SK-N-SH (cell line): ENCODE measurements around the gene DPYSL4. TPM values are rescaled to one million over a fixed set of nuclear protein-coding genes. Genes with fewer than 3 reads are reported as not detected.

Experiments
- CTCF ChIA-PET: fragments of 300-600, 350-600 bp; formaldehyde crosslinking; extraction: SDS; loops from one replicate; lab custom pipeline; 2021; lab: Yijun Ruan, JAX
- POLR2A ChIA-PET: fragments of 350-600 bp; sonication (Branson Sonifier 250); formaldehyde crosslinking; extraction: SDS; loops from one replicate; lab custom pipeline; 2020; ENCODE audit warnings: antibody characterized with exemption, inconsistent platforms; lab: Yijun Ruan, JAX
- DNase-seq: peaks from one replicate; pipeline ENCODE4 v3.0.0; 2012
- H2AFZ ChIP-seq: fragments of 200-600 bp; sonication (generic); 2 replicates; pipeline ENCODE4 v1.8.1; 2016; ENCODE audit warnings: antibody characterized with exemption, mild to moderate bottlenecking, low read depth
- H3F3A ChIP-seq: fragments of 200-600 bp; sonication (generic); replicated peaks from 2 replicates; pipeline ENCODE3; 2016; ENCODE audit warnings: antibody characterized with exemption, mild to moderate bottlenecking; ENCODE audit not compliant: insufficient read depth
- H3K27ac ChIP-seq, 2 experiments: fragments of 200-500 bp in 1 of 2; fragments of 200-600 bp in 1 of 2; sonication (Bioruptor generic) in 1 of 2; sonication (generic), shearing (Covaris generic) in 1 of 2; 2 replicates each; pipeline versions ENCODE4 v1.5.1 to v1.6.1; 2014 to 2016; ENCODE audit warnings: low read depth in 2 of 2, inconsistent platforms in 1 of 2, low read length in 1 of 2, mild to moderate bottlenecking in 1 of 2, mixed read lengths in 1 of 2
- H3K27me3 ChIP-seq: fragments of 200-600 bp; sonication (generic), shearing (Covaris generic); 2 replicates; pipeline ENCODE4 v1.6.1; 2016; ENCODE audit warnings: mixed run types; ENCODE audit not compliant: insufficient read depth
- H3K36me3 ChIP-seq, 2 experiments: fragments of 200-500 bp in 1 of 2; fragments of 200-600 bp in 1 of 2; sonication (Bioruptor generic) in 1 of 2; sonication (generic) in 1 of 2; replicated peaks in 1 of 2; 2 replicates each; pipeline versions ENCODE3 to v1.5.1; 2014 to 2016; ENCODE audit warnings: low read length in 1 of 2, mild to moderate bottlenecking in 1 of 2; ENCODE audit not compliant: insufficient read depth in 2 of 2, control insufficient read depth in 1 of 2
- H3K4me1 ChIP-seq, 2 experiments: fragments of 200-500 bp in 1 of 2; fragments of 200-600 bp in 1 of 2; sonication (Bioruptor generic) in 1 of 2; sonication (generic), shearing (Covaris generic) in 1 of 2; 2 replicates each; pipeline versions ENCODE4 v1.5.1 to v1.6.1; 2014 to 2016; ENCODE audit warnings: low read depth in 1 of 2, low read length in 1 of 2, mixed run types in 1 of 2; ENCODE audit not compliant: insufficient read depth in 2 of 2, control insufficient read depth in 1 of 2
- H3K4me2 ChIP-seq: fragments of 200-600 bp; sonication (generic), shearing (Covaris generic); 2 replicates; pipeline ENCODE4 v1.6.1; 2017; ENCODE audit warnings: mixed run types
- H3K4me3 ChIP-seq, 2 experiments: fragments of 200-500 bp in 1 of 2; fragments of 200-600 bp in 1 of 2; sonication (Bioruptor generic) in 1 of 2; sonication (generic), shearing (Covaris generic) in 1 of 2; 2 replicates each; pipeline versions ENCODE4 v1.5.1 to v1.8.1; 2014 to 2016; ENCODE audit warnings: low read depth in 2 of 2, inconsistent platforms in 1 of 2, low read length in 1 of 2, mild to moderate bottlenecking in 1 of 2, mixed read lengths in 1 of 2, moderate library complexity in 1 of 2
- H3K79me2 ChIP-seq: fragments of 200-600 bp; sonication (generic); 2 replicates; pipeline ENCODE4 v1.8.1; 2017; ENCODE audit warnings: mild to moderate bottlenecking; ENCODE audit not compliant: insufficient read depth
- H3K9ac ChIP-seq: fragments of 200-600 bp; sonication (generic); 2 replicates; pipeline ENCODE4 v1.6.1; 2017; ENCODE audit warnings: mixed run types
- H3K9me2 ChIP-seq: fragments of 200-600 bp; sonication (generic); 2 replicates; pipeline ENCODE4 v1.6.1; 2017; ENCODE audit warnings: mixed run types
- H3K9me3 ChIP-seq: fragments of 200-600 bp; sonication (generic); 2 replicates; pipeline ENCODE4 v1.6.1; 2017; ENCODE audit warnings: mixed run types, mild to moderate bottlenecking, moderate library complexity
- H4K20me1 ChIP-seq: fragments of 200-600 bp; sonication (generic); 2 replicates; pipeline ENCODE4 v1.6.1; 2017; ENCODE audit warnings: mild to moderate bottlenecking, mixed run types; ENCODE audit not compliant: insufficient read depth
- FOSL2 ChIP-seq: IDR thresholded peaks from 2 replicates; pipeline ENCODE4 v1.4.0; 2012; ENCODE audit warnings: low read depth, mild to moderate bottlenecking, moderate library complexity, borderline replicate concordance
- FOXJ3 ChIP-seq: sonication (generic); formaldehyde crosslinking; IDR thresholded peaks from 2 replicates; pipeline ENCODE4 v1.5.1; 2020; ENCODE audit warnings: mild to moderate bottlenecking, missing genetic modification reagents
- FOXM1 ChIP-seq: IDR thresholded peaks from 2 replicates; pipeline ENCODE4 v1.4.0; 2012; ENCODE audit warnings: low read depth, mild to moderate bottlenecking
- MXI1 ChIP-seq: IDR thresholded peaks from 2 replicates; pipeline ENCODE4 v1.6.1; 2012; ENCODE audit warnings: mild to moderate bottlenecking, low read depth, low read length, improper control_type of control experiment
- NFIC ChIP-seq: IDR thresholded peaks from 2 replicates; pipeline ENCODE4 v1.4.0; 2012; ENCODE audit warnings: borderline replicate concordance
- NRF1 ChIP-seq: IDR thresholded peaks from 2 replicates; pipeline ENCODE4 v1.6.1; 2012; ENCODE audit warnings: low read depth, mild to moderate bottlenecking, low read length
- RAD21 ChIP-seq: IDR thresholded peaks from 2 replicates; pipeline ENCODE4 v1.6.1; 2012; ENCODE audit warnings: mild to moderate bottlenecking, low read length
- SIN3A ChIP-seq: IDR thresholded peaks from 2 replicates; pipeline ENCODE4 v1.6.1; 2012; ENCODE audit warnings: low read depth, mild to moderate bottlenecking, low read length, moderate library complexity, borderline replicate concordance
- TCF12 ChIP-seq: IDR thresholded peaks from 2 replicates; pipeline ENCODE4 v1.4.0; 2012
- TEAD4 ChIP-seq: IDR thresholded peaks from 2 replicates; pipeline ENCODE4 v1.4.0; 2012; ENCODE audit warnings: mild to moderate bottlenecking, borderline replicate concordance; ENCODE audit not compliant: insufficient read depth
- USF1 ChIP-seq: IDR thresholded peaks from 2 replicates; pipeline ENCODE4 v1.4.0; 2012; ENCODE audit warnings: low read depth, borderline replicate concordance
- USF2 ChIP-seq: fragments of 150-350 bp; IDR thresholded peaks from 2 replicates; pipeline ENCODE4 v1.6.1; 2017; ENCODE audit warnings: antibody characterized with exemption, low read length, low read depth, borderline replicate concordance
- YY1 ChIP-seq: IDR thresholded peaks from 2 replicates; pipeline ENCODE4 v1.4.0; 2012; ENCODE audit warnings: low read depth, mild to moderate bottlenecking
- WGBS: methylation state at CpG from one replicate; pipeline ENCODE4 v1.1.6; 2017; ENCODE audit warnings: low lambda C conversion rate; 5-methylcytosine and 5-hydroxymethylcytosine counted together
- polyA plus RNA-seq, 3 experiments: library from polyadenylated mRNA; depleted of rRNA; stranded (reverse); fragments of >200 nt; gene quantifications; 2 replicates each; pipeline ENCODE4 v1.2.3, GENCODE V29; 2012
- TF ChIP-seq, protein P1 (sequence below): IDR thresholded peaks from 2 replicates; pipeline ENCODE4 v1.6.1; 2012; ENCODE audit warnings: mild to moderate bottlenecking, low read depth, low read length, moderate library complexity
- TF ChIP-seq, protein P2 (sequence below): IDR thresholded peaks from 2 replicates; pipeline ENCODE4 v1.4.0; 2012; ENCODE audit warnings: low read depth, borderline replicate concordance
- TF ChIP-seq, protein P3 (sequence below): fragments of 150-350 bp; IDR thresholded peaks from 2 replicates; pipeline ENCODE4 v1.6.1; 2016; ENCODE audit warnings: mild to moderate bottlenecking, low read depth, low read length
- TF ChIP-seq, protein P4 (sequence below): IDR thresholded peaks from 2 replicates; pipeline ENCODE4 v1.4.0; 2012; ENCODE audit warnings: low read depth

Gene DPYSL4
- polyA plus RNA-seq, 1 of the 3 experiments (the other 2 are of a cell fraction), result 21.8 TPM

DNA sequence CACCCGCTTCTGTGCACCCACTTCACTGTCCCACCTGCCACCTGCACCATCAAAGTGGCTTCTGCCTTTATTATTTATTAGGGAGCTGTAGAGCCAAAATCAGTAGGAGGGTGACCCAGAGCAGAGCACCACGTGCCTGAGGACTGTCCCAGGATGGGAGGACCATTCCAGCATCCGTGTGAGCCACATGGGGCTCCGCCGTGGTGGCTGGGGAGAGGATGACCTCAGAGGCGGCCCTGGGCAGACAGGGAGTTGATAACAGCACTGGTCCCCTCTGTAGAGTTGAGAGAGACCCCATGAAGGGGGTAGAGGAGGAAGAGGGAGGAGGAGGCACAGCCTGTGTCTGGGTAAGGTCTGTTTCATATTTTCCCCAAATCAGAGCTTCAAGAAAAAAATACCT lies 8.7 kb upstream of the DPYSL4 start:
- 73% methylated on average over 4 of the region's 6 CpGs for WGBS

More for the DNA sequence above, 8.7 kb upstream of the DPYSL4 start:
- H3K9ac ChIP-seq, result no peak overlapping the region
- ChIA-PET POLR2A (no interaction called here), CTCF (interaction anchor here (1.1 kb wide), 1 partner anchor 36 kb away, joined by 5 read pairs; no protein-coding TSS in a partner anchor)
- no peak overlapping the region for H3K4me3 ChIP-seq
- H3K27me3 ChIP-seq, result no peaks in the 10 kb centered on the region
- no peaks in the 10 kb centered on the region for H3K9me3 ChIP-seq
- DNase-seq, result no peak
- no peaks in the 10 kb centered on the region for H4K20me1 ChIP-seq
- TF ChIP-seq, protein P1, sequence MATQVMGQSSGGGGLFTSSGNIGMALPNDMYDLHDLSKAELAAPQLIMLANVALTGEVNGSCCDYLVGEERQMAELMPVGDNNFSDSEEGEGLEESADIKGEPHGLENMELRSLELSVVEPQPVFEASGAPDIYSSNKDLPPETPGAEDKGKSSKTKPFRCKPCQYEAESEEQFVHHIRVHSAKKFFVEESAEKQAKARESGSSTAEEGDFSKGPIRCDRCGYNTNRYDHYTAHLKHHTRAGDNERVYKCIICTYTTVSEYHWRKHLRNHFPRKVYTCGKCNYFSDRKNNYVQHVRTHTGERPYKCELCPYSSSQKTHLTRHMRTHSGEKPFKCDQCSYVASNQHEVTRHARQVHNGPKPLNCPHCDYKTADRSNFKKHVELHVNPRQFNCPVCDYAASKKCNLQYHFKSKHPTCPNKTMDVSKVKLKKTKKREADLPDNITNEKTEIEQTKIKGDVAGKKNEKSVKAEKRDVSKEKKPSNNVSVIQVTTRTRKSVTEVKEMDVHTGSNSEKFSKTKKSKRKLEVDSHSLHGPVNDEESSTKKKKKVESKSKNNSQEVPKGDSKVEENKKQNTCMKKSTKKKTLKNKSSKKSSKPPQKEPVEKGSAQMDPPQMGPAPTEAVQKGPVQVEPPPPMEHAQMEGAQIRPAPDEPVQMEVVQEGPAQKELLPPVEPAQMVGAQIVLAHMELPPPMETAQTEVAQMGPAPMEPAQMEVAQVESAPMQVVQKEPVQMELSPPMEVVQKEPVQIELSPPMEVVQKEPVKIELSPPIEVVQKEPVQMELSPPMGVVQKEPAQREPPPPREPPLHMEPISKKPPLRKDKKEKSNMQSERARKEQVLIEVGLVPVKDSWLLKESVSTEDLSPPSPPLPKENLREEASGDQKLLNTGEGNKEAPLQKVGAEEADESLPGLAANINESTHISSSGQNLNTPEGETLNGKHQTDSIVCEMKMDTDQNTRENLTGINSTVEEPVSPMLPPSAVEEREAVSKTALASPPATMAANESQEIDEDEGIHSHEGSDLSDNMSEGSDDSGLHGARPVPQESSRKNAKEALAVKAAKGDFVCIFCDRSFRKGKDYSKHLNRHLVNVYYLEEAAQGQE, result no peak
- no peak for TF ChIP-seq TCF12
- TF ChIP-seq SIN3A, result no peak
- TF ChIP-seq FOXJ3 (CRISPR knock-in tag), result no peak
- TF ChIP-seq, protein P2, sequence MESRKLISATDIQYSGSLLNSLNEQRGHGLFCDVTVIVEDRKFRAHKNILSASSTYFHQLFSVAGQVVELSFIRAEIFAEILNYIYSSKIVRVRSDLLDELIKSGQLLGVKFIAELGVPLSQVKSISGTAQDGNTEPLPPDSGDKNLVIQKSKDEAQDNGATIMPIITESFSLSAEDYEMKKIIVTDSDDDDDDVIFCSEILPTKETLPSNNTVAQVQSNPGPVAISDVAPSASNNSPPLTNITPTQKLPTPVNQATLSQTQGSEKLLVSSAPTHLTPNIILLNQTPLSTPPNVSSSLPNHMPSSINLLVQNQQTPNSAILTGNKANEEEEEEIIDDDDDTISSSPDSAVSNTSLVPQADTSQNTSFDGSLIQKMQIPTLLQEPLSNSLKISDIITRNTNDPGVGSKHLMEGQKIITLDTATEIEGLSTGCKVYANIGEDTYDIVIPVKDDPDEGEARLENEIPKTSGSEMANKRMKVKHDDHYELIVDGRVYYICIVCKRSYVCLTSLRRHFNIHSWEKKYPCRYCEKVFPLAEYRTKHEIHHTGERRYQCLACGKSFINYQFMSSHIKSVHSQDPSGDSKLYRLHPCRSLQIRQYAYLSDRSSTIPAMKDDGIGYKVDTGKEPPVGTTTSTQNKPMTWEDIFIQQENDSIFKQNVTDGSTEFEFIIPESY, result no peak
- no peak for TF ChIP-seq FOSL2
- no peak for TF ChIP-seq RAD21
- no peak for TF ChIP-seq NFIC
- TF ChIP-seq MXI1, result no peak
- TF ChIP-seq, protein P3, sequence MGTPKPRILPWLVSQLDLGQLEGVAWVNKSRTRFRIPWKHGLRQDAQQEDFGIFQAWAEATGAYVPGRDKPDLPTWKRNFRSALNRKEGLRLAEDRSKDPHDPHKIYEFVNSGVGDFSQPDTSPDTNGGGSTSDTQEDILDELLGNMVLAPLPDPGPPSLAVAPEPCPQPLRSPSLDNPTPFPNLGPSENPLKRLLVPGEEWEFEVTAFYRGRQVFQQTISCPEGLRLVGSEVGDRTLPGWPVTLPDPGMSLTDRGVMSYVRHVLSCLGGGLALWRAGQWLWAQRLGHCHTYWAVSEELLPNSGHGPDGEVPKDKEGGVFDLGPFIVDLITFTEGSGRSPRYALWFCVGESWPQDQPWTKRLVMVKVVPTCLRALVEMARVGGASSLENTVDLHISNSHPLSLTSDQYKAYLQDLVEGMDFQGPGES, result no peak
- TF ChIP-seq, protein P4, sequence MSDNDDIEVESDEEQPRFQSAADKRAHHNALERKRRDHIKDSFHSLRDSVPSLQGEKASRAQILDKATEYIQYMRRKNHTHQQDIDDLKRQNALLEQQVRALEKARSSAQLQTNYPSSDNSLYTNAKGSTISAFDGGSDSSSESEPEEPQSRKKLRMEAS, result no peak
- no peak for TF ChIP-seq YY1
- no peak for TF ChIP-seq USF1
- TF ChIP-seq TEAD4, result no peak
- TF ChIP-seq USF2, result no peak
- TF ChIP-seq NRF1, result no peak
- TF ChIP-seq FOXM1, result no peak
- H2AFZ ChIP-seq, result no peak overlapping the region
- H3K4me2 ChIP-seq, result no peak overlapping the region
- no peaks in the 10 kb centered on the region for H3K36me3 ChIP-seq
- H3K4me1 ChIP-seq, result peaks cover 0 to 19% of the 10 kb centered on the region in 2 experiments; a peak in 1 of 4 replicates
- no peaks in the 10 kb centered on the region for H3K9me2 ChIP-seq
- no peaks in the 10 kb centered on the region for H3F3A ChIP-seq
- no peaks in the 10 kb centered on the region for H3K79me2 ChIP-seq
- no peak overlapping the region for H3K27ac ChIP-seq
